GM06990 (cell line): ENCODE results near the gene ZNF280C.

Experiments
- DNase-seq: peaks from one replicate; pipeline ENCODE4 v3.0.0-alpha.2; 2011; ENCODE audit not compliant: insufficient read length; ENCODE audit errors: extremely low read depth
- H3K27me3 ChIP-seq: replicated peaks from 2 replicates; pipeline ENCODE4 v1.6.0; 2011; ENCODE audit warnings: low read length; ENCODE audit not compliant: control insufficient read depth, insufficient read depth
- H3K36me3 ChIP-seq: 2 replicates; pipeline ENCODE4 v1.5.1; 2011; ENCODE audit warnings: low read length; ENCODE audit not compliant: control insufficient read depth, insufficient read depth
- H3K4me3 ChIP-seq: replicated peaks from 2 replicates; pipeline ENCODE4 v1.5.1; 2011; ENCODE audit warnings: low read depth, mild to moderate bottlenecking, control low read depth, low read length
- CTCF ChIP-seq: IDR thresholded peaks from 2 replicates; pipeline ENCODE4 v1.5.1; 2011; ENCODE audit warnings: low read length, control low read depth, mild to moderate bottlenecking, inconsistent platforms; ENCODE audit not compliant: insufficient read depth, poor library complexity, severe bottlenecking

Gene ZNF280C, protein sequence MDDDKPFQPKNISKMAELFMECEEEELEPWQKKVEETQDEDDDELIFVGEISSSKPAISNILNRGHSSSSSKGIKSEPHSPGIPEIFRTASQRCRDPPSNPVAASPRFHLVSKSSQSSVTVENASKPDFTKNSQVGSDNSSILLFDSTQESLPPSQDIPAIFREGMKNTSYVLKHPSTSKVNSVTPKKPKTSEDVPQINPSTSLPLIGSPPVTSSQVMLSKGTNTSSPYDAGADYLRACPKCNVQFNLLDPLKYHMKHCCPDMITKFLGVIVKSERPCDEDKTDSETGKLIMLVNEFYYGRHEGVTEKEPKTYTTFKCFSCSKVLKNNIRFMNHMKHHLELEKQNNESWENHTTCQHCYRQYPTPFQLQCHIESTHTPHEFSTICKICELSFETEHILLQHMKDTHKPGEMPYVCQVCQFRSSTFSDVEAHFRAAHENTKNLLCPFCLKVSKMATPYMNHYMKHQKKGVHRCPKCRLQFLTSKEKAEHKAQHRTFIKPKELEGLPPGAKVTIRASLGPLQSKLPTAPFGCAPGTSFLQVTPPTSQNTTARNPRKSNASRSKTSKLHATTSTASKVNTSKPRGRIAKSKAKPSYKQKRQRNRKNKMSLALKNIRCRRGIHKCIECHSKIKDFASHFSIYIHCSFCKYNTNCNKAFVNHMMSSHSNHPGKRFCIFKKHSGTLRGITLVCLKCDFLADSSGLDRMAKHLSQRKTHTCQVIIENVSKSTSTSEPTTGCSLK

GRCh38 chrX:130268449-130269170 is at the start of gene ZNF280C:
Gene ZNF280C, minus strand, starts transcription at chrX:130268899. Its CDS starts 8,450 bp downstream, at chrX:130260449.
- Histone ChIP-seq H3K4me3 (peak within 1 kb of the TSS; percentile 73), H3K36me3 (no peaks in the 10 kb centered on the region), H3K27me3 (no peaks in the 10 kb centered on the region)
- peak; percentile 27 for TF ChIP-seq CTCF
- peak; percentile 94 for DNase-seq

- no peak for TF ChIP-seq CTCF
- Histone ChIP-seq H3K27me3 (no peaks in the 10 kb centered on the region), H3K4me3 (no peak overlapping the region), H3K36me3 (no peaks in the 10 kb centered on the region)
- DNase-seq, result no peak
These were observed 36.1 kb upstream of the ZNF280C start for GRCh38 chrX:130304587-130305368.

- no peaks in the 10 kb centered on the region for H3K27me3 ChIP-seq
- TF ChIP-seq CTCF, result no peak
- no peak for DNase-seq
- no peaks in the 10 kb centered on the region for H3K36me3 ChIP-seq
- H3K4me3 ChIP-seq, result no peak overlapping the region
These were observed 33.3 kb upstream of the ZNF280C start for GRCh38 chrX:130301977-130302376.

DNA sequence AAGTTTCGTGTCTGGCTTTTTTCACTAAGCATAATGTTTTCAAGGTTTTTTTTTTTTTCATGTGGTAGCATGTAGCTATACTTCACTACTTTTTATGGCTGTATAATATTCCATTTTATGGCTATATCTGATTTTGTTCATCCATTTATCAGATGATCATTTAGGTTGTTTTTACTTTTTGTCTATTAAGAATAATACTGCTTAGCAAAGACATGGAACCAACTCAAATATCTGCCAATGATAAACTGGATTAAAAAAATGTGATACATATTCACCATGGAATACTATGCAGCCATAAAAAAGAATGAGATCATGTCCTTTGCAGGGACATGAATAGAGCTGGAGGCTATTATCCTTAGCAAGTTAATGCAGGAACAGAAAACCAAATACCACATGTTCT is 32.7 kb upstream of the ZNF280C start:
- no peak overlapping the region for H3K4me3 ChIP-seq
- no peak for TF ChIP-seq CTCF

GRCh38 chrX:130300010-130300282 is 31.2 kb upstream of the ZNF280C start:
- Histone ChIP-seq H3K27me3 (no peaks in the 10 kb centered on the region), H3K36me3 (no peaks in the 10 kb centered on the region), H3K4me3 (no peak overlapping the region)
- DNase-seq, result no peak
- TF ChIP-seq CTCF, result no peak

More for the DNA sequence above, 32.7 kb upstream of the ZNF280C start:
- no peak for DNase-seq
- H3K36me3 ChIP-seq, result no peaks in the 10 kb centered on the region
- no peaks in the 10 kb centered on the region for H3K27me3 ChIP-seq
